ENCODE results near the gene NPBWR2.

NPBWR2 gene

DNA sequence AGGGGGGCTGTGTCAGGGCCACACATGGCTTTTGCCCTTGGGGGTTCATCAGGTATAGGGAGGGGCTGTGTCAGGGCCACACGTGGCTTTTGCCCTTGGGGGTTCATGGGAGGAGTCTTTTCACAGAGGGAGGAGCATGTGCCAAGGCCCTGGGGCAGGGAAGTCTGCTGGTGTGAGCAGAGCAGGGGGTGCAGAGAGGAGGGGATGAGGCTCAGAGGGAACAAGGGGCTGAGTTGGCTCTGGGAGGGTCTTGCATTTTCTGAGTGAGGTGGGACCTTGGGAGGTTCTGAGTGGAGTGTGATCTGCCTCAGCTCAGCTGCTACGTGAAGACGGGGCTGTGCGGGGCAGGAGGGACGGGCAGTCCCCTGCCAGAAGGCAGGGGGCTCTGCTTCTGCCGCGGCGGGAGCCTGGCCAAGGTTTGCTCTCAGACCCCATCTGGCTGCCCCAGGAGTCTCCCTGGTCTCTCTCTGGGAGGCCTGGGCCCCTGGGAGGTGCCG lies 51.9 kb downstream of the NPBWR2 start:
- in situ Hi-C loops (cut with HindIII; ENCODE audit: low pct_ligation_motif_present, low pct_unique_long_range_greater_than_20kb, low sequenced_read_pairs), result no loop called here
- no peak for DNase-seq

DNA sequence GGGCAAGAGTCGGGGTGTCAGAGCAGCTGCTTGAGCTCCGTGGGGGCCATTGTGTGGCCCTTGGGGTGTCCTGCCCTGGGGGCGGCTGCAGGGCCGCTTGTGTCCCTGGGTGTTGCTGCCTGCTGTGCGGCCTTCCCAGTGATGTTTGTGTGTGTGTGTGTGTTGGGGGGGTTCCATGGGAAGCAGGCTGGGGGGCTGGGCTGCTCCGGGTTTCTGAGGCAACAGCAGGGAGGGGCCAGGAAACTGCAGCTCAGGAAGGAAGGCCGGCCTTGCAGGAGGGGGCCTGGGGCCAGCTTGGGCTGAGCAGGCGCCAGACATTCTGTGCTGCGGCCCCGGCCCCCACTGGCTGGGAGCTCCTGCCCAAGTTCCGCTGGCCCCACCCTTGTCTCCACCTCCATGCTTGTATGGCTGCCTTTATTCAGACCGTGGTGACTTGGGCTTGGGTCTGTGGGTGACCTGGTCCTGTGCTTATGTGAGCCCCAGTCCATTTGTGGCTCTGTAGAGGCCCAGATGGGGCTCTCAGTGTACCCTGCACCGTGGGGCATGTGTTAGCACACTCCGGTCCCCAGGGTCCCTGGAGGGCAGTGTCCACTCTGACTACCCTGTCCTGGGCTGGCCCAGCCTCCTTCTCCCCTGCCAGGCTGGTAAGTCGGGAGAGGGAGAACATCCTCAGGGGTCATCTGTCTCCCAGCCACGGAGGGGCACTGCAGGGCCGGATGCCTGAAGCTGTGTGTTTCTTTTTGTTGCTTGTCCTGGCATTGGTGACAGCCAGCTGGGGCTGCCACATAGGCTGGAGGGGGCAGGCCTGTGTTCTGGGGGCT lies 53.3 kb downstream of the NPBWR2 start:
- peak; percentile 34 for DNase-seq
- in situ Hi-C loops (cut with HindIII; ENCODE audit: low pct_ligation_motif_present, low pct_unique_long_range_greater_than_20kb, low sequenced_read_pairs), result no loop called here
